GM21390 (cell line): ENCODE data around the gene BMPR1B.

Experiments used
- ATAC-seq: cut with Tn5 transposase; IDR thresholded peaks from one replicate; pipeline ENCODE4 v1.9.1; 2021; ENCODE audit not compliant: unreplicated experiment

The BMPR1B gene

GRCh38 chr4:94762326-94762725 lies 4.6 kb downstream of the BMPR1B start:
- ATAC-seq: no peak

GRCh38 chr4:94763005-94763404 lies 5.2 kb downstream of the BMPR1B start:
- no peak for ATAC-seq

- no peak for ATAC-seq
Observed at GRCh38 chr4:94763500-94763899, 5.7 kb downstream of the BMPR1B start.

- no peak for ATAC-seq
Observed at GRCh38 chr4:94764069-94764468, 6.3 kb downstream of the BMPR1B start.

GRCh38 chr4:94765174-94765573 lies 7.4 kb downstream of the BMPR1B start:
- ATAC-seq: no peak

- ATAC-seq: no peak
Observed at GRCh38 chr4:94765648-94766047, 7.9 kb downstream of the BMPR1B start.

GRCh38 chr4:94766856-94767255 lies 9.1 kb downstream of the BMPR1B start:
- no peak for ATAC-seq

GRCh38 chr4:94767446-94767845 lies 9.7 kb downstream of the BMPR1B start:
- no peak for ATAC-seq

- ATAC-seq: no peak
Observed at GRCh38 chr4:94782707-94783106, 25.0 kb downstream of the BMPR1B start.

GRCh38 chr4:94791701-94792100 lies 33.9 kb downstream of the BMPR1B start:
- ATAC-seq: no peak

- no peak for ATAC-seq
Observed at GRCh38 chr4:94798808-94799207, 41.1 kb downstream of the BMPR1B start.

GRCh38 chr4:94801016-94801415 lies 43.3 kb downstream of the BMPR1B start:
- no peak for ATAC-seq

- ATAC-seq: no peak
Observed at GRCh38 chr4:94802091-94802490, 44.3 kb downstream of the BMPR1B start.

GRCh38 chr4:94803181-94803580 lies 45.4 kb downstream of the BMPR1B start:
- no peak for ATAC-seq

GRCh38 chr4:94804650-94805049 lies 46.9 kb downstream of the BMPR1B start:
- ATAC-seq: no peak

- no peak for ATAC-seq
Observed at GRCh38 chr4:94806376-94806775, 48.6 kb downstream of the BMPR1B start.

GRCh38 chr4:94811643-94812042 lies 53.9 kb downstream of the BMPR1B start:
- no peak for ATAC-seq

- no peak for ATAC-seq
Observed at GRCh38 chr4:94813221-94813620, 55.5 kb downstream of the BMPR1B start.

GRCh38 chr4:94814237-94814636 lies 56.5 kb downstream of the BMPR1B start:
- no peak for ATAC-seq

GRCh38 chr4:94819371-94820168 lies 61.8 kb downstream of the BMPR1B start:
- no peak for ATAC-seq

- ATAC-seq: no peak
Observed at GRCh38 chr4:94826206-94826605, 68.5 kb downstream of the BMPR1B start.

GRCh38 chr4:94827481-94828110 lies 69.8 kb downstream of the BMPR1B start:
- ATAC-seq: no peak

- ATAC-seq: no peak
Observed at GRCh38 chr4:94828882-94829281, 71.1 kb downstream of the BMPR1B start.
